GM21786 (cell line): Measurements from ENCODE around the gene DOCK3.
"Not testable (repeated sequence)": the region's sequence is repeated elsewhere in the genome, so short reads cannot be mapped to it uniquely, and the experiment has no call there.

Experiments
- ATAC-seq: cut with Tn5 transposase; IDR thresholded peaks from one replicate; pipeline ENCODE4 v1.9.1; 2021; ENCODE audit not compliant: unreplicated experiment

The DOCK3 gene

GRCh38 chr3:50651920-50652529 lies 22.7 kb upstream of the DOCK3 start:
- ATAC-seq: no peak

- ATAC-seq: no peak
These were observed 22.0 kb upstream of the DOCK3 start for GRCh38 chr3:50652709-50653108.

- no peak for ATAC-seq
These were observed 20.7 kb upstream of the DOCK3 start for GRCh38 chr3:50653937-50654595.

- ATAC-seq: no peak
These were observed 19.5 kb upstream of the DOCK3 start for GRCh38 chr3:50655009-50655830.

- ATAC-seq: no peak
These were observed 18.1 kb upstream of the DOCK3 start for GRCh38 chr3:50656417-50657195.

GRCh38 chr3:50657407-50657806 lies 17.3 kb upstream of the DOCK3 start:
- no peak for ATAC-seq

GRCh38 chr3:50657816-50658215 lies 16.9 kb upstream of the DOCK3 start:
- ATAC-seq: no peak

GRCh38 chr3:50658416-50658815 lies 16.3 kb upstream of the DOCK3 start:
- no peak for ATAC-seq

GRCh38 chr3:50658831-50659230 lies 15.9 kb upstream of the DOCK3 start:
- no peak for ATAC-seq

GRCh38 chr3:50660386-50660785 lies 14.3 kb upstream of the DOCK3 start:
- ATAC-seq: no peak

GRCh38 chr3:50661321-50661837 lies 13.3 kb upstream of the DOCK3 start:
- ATAC-seq: no peak

GRCh38 chr3:50662408-50662807 lies 12.3 kb upstream of the DOCK3 start:
- ATAC-seq: no peak

GRCh38 chr3:50665081-50665840 lies 9.5 kb upstream of the DOCK3 start:
- ATAC-seq: no peak

- not testable (repeated sequence) for ATAC-seq
These were observed 8.9 kb upstream of the DOCK3 start for GRCh38 chr3:50665841-50666115.

- no peak for ATAC-seq
These were observed 7.9 kb upstream of the DOCK3 start for GRCh38 chr3:50666837-50667236.

- ATAC-seq: no peak
These were observed 3.4 kb upstream of the DOCK3 start for GRCh38 chr3:50671331-50671730.

- ATAC-seq: no peak
These were observed 2.1 kb upstream of the DOCK3 start for GRCh38 chr3:50672656-50673055.

- ATAC-seq: no peak
These were observed 796 bp upstream of the DOCK3 start for GRCh38 chr3:50673931-50674330.

GRCh38 chr3:50675179-50676030 lies 678 bp downstream of the DOCK3 start:
- ATAC-seq: no peak
